NCI-H187 (cell line): ENCODE data around the gene GIMAP6.
"Not testable (repeated sequence)": the region's sequence is repeated elsewhere in the genome, so short reads cannot be mapped to it uniquely, and the experiment has no call there.

Source experiments
- DNase-seq, 2 experiments: peaks; one replicate each; lab custom pipeline; 2025; lab: John Stamatoyannopoulos, UW

Gene GIMAP6

DNA sequence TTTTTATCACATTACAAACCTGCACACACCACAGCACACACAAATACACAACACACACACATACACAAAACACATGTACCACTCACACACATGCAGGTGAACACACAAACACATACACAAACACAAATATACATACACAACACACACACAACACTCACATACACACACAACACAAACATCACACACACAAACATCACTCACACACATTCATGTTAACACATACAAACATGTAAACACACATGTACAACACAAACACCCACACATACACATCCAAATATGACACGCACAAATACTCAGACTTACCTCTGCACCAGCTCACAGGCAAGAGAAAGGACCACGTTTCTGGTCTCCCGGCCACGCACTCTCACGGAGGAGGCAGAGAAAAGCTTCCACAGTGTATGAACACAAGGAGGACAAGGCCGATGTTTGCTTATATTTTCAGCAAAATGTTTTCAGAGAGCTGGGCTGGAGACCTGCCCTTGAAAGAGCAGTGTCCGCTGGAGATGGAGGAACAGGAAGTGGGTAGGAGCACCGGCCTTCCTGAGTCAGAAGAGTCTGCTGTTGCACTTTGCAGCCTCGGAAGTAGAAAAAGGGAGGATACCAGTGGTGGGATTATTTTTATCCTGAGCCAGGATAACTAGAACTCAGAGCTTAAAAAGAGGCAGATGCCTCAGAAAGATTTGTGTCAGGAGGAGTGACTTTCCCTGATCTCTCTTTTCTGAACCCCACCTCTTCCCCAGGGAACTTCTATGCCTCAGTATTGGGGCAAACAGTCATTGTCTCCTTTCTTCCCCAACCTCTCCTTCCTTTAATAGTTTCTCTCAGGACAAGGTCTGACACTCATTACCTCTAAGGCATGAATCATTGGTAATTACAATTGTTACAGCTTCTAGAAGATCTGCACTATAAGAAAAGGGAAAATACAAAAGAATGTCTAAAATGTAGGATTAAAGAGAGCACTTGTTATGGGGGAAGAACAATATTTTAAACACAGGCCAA, at the start of gene GIMAP6:
Gene GIMAP6, minus strand, starts transcription at position 520 of the 999 bp plus-strand sequence. CDS start 2,243 bp downstream, outside the sequence.
- no peak for DNase-seq

DNA sequence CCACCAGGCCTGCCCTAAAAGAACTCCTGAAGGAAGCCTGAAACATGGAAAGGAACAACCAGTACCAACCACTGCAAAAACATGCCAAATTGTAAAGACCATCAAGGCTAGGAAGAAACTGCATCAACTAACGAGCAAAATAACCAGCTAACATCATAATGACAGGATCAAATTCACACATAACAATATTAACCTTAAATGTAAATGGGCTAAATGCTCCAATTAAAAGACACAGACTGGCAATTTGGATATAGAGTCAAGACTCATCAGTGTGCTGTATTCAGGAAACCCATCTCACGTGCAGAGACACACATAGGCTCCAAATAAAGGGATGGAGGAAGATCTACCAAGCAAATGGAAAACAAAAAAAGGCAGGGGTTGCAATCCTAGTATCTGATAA, 48.2 kb upstream of the GIMAP6 start:
- not testable (repeated sequence) for DNase-seq

DNA sequence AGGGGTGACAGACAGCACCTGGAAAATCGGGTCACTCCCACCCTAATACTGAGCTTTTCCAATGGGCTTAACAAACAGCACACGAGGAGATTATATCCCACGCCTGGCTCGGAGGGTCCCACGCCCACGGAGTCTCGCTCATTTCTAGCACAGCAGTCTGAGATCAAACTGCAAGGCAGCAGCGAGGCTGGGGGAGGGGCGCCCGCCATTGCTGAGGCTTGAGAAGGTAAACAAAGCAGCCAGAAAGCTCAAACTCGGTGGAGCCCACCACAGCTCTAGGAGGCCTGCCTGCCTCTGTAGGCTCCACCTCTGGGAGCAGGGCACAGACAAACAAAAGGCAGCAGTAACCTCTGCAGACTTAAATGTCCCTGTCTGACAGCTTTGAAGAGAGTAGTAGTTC, 46.4 kb upstream of the GIMAP6 start:
- not testable (repeated sequence) for DNase-seq

DNA sequence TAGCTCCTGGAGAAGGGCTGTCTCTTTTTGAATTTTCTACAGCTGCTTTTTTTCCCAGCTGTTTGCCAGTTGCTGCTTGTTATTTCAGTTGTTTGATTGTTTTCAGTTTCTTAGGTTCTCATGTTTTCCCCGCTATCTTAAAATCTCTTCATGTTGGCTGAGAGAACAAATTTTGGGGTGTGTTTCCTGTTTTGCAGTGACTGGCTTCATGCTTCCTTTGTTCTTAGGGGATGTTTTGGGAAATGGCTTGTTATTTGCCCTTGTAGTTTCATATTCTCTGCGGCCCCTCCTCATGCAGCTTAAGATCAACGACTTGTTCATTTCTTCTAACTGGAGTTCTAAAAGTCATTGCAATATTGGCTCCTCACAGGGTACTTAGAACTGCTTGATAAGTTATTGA, 44.7 kb upstream of the GIMAP6 start:
- not testable (repeated sequence) for DNase-seq

DNA sequence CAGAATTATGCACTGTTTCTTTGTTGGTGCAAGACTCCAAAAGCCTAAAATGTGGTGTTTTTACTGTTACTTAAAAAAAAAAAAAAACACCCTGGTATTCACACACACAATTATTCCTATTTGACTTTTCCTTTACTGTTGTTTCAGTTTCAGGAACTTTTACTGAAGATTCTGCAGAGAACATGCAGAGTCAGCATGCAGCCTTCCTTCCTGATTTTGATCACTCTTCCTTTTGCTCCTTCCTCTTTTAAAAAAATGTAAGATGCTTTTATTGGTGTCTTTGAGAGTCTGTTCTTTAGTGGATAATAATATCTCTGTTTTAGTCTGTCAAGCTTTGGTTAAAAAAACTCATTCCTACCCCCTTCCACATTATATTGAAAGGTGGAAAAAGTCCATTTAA, 44.1 kb upstream of the GIMAP6 start:
- not testable (repeated sequence) for DNase-seq

DNA sequence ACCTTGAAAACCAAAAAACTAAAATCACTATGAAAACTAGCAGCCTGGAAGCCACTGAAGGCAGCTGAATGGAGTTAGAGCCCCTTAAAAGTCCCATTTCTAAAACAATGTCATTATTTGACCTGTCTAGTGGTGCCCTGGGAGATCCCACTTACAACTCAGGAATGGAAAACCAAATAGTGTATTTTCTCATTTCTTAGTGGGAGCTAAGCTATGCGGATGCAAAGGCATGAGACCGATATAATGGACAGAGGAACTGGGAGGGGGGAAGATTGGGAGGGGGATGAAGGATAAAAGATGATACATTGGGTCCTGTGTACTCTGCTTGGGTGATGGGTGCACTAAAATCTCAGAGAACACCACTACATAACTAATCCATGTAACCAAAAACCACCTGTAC, 43.5 kb upstream of the GIMAP6 start:
- DNase-seq, result no peak

DNA sequence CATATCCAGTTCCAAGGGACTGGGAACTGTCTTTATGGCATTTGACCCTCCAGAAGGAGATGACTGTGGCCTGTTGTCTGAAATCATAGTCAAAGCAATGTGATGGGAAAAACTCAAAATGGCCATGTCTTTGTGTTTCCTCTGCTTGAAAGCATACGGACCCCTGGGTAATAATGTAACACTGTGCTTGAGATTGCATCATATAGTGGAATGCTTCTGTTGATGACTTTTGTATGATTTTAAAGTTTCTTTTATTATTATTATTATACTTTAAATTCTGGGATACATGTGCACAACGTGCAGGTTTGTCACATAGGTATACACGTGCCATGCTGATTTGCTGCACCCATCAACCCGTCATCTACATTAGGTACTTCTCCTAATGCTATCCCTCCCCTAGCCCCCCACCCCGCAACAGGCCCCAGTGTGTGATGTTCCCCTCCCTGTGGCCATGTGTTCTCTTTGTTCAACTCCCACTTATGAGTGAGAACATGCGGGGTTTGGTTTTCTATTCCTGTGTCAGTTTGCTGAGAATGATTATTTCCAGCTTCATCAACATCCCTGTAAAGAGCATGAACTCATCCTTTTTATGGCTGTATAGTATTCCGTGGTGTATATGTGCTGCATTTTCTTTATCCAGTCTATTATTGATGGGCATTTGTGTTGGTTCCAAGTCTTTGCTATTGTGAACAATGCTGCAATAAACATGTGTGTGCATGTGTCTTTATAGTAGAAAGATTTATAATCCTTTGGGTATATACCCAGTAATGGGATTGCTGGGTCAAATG, 39.8 kb upstream of the GIMAP6 start:
- not testable (repeated sequence) for DNase-seq

DNA sequence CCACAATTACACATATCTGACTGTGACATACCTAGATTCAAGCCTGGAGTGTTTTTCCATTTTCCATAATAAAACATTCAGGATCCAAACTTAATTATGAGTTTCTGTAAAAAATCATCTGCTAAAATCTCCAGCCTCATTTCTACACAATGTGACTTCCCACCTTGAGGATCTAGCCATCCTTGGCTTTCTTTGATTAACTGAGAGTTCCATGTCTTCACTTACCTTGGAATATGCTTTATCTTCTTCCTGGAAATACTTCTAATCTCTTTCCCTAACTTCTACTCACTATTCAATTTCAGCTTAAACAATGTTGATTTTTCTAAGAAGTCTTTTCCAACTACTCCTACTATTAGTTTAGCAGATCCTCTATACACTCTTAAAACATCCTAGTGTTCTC, 36.8 kb upstream of the GIMAP6 start:
- DNase-seq, result no peak

DNA sequence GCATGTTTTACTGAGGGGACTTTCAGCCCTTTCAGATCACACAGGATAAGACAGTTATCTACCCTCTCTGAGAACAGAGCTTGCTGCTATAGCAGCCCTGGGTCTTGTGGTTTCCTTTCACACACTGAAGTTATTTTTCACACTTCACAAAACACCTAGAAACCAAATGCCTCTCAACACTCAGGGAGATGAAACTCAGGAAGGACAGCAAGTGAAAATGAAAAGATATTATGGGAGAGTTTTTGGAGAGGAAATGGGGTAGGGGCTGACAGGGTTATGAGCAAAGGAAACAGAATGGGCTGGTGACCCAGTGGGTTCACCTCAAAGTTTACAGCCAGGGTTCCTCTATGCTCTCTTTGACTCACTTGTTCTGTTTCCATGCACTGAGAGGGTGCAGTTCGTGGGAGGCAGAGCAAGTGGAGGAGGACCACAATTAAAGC, 36.3 kb upstream of the GIMAP6 start:
- no peak for DNase-seq

DNA sequence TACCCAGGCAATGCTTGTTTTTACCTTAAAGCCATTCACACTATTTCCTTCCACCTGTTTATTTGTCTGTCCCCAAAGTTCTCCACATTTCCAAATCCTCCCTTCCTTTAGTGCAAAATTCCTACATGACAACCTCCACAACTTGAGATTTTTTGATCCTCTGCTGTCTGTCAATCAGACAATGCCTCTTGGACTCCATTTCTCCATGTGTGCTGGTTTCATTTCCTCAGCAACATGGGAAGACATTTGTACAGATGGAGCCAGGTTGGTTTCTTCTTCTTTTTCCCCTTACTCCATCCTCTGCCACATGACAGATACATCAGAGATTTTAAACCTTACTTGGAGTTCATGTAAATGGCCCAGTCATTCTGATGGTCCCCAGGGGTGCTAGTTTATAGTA, 34.2 kb upstream of the GIMAP6 start:
- no peak for DNase-seq

DNA sequence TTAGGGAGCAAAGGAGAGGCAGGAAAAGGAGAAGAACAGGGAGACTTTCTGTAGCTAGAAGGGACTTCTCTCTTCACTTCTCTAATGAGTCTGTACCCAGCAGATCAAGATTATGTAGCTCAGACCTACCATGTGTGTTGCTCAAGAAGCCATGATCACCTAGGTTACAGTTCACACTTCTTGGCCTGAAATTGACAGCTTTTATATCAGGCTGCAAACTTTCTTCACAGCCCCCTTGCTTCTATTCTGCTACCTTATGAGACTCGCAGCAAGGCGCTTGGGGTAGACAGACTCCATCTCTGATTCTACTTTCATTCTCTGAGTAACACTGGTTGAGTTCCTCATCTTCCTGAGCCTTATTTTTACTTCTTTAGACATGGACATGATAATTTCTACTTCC, 33.7 kb upstream of the GIMAP6 start:
- no peak for DNase-seq

DNA sequence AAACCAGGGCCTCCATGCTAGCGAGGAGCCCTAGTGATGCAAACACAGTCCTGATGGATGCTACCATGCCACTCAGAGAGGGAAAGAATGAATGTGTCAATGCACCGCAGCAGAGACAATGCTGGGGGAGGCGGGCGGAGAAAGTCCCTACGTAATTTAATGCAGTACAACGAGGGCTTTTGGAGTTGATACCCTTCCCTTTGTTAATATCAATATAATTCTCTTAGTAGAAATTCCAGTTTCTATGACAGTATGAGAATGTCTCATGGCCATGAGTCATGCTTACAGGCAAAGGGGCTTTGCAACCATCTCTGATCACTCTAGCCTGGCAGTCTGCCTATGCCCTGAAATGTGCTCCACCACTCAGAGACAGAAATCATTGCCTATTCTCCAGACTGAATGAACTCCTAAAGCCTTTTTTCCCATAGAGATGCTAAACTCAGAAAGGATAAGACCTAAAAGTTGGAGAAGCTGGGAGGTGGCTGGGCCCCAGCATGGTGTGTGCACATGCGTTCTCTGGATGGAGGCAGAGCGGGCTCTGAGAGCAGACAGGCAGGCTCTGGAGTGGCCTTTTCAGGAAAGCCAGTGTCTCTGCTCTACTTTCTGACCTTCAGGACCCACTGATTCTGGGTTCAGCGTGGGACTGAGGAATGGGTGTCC, 33.0 kb upstream of the GIMAP6 start:
- DNase-seq, result no peak

DNA sequence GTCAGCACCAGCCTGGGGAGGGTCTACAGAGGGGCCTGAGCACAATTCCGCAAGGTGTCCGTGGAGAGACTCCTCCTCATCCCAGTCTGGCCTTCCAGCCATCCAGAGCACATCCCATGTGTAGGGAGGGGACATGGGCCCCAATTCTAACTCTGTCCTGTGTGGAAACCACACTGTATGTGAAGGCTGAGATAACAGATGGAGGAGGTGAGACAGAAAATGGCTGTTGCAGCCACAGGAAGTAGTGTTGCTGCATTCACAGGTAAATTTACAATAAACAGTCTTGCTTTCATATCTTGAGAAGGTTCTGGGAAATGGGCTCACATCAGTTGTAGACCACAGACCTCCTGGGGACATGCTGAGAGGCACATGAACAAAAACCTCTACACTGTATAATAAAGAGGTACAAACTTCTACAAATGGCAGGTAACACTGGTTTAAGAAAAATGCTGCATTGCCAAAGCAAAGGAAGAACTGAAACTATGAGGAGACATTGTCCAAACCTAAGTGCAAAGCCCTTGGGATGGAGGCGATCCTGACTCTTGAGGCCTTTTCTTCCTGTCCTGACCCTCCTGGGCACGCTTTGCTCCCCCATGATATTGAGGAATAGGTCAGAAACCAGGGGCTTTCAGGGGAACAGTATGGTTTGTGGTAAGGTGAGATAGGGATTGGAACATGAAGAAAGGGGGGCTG, 31.8 kb upstream of the GIMAP6 start:
- DNase-seq, result no peak

DNA sequence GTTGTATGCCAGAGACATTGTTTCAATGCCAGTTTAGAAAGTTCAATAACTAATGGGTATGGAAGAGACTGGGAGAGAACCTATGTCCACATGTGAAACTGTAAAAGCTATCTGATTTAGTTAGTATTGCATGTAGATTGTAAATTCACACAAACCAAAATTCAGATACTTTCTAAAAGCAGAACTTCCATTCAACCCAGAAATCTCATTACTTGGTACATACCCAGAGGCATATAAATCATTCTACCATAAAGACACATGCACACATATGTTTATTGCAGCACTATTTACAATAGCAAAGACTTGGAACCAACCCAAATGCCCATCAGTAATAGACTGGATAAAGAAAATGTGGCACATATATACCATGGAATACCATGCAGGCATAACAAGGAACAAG, 30.6 kb upstream of the GIMAP6 start:
- not testable (repeated sequence) for DNase-seq

DNA sequence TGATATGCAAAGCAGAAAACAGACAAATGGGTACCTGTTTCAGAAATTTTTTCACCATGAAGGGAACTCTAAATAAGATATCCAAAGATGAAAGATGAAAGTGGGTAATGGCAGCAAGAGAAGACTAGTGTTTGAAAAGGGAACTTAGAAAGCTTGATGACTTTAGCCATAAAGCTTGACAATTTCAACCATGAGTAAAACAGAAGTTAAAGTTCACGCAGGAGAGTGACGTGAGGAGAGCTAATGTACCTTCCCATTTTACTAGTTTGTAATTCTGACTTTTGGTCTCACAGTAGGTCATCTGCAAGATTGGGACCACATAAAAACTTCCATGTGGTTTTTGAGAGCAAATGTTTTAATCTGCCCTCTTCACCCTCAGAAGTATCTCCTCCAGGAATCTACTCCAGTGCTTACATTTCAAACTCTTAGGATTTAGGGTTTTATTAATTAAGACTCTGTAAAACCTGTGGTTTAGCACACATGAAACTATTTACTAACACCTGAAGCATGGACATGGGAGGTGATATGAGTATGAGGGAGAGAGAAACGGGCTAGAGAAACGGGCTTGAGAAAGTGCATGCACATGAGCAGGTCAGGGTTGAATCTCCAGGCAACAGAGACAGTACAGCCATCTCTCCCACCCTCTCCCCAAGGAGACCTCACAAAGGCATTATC, 28.9 kb upstream of the GIMAP6 start:
- no peak for DNase-seq

DNA sequence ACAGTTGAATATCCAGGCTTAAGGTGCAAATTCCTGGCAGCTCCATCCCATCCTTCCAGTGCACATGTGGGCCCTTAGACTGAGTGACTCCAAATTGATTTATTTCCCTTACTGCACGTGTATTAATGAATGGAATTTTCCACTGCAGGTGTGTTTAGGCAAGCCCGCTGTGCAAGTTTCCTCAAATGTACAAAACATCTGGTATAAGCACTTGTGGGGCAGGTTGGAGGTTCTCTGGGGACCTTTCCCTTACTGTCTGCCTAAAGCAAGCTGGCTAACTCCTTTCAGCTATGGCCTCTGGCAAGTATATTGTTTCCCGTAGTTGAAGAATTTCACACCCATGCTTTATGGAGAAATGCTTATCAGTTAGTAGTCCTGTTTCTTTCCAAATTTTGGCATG, 25.3 kb upstream of the GIMAP6 start:
- no peak for DNase-seq

DNA sequence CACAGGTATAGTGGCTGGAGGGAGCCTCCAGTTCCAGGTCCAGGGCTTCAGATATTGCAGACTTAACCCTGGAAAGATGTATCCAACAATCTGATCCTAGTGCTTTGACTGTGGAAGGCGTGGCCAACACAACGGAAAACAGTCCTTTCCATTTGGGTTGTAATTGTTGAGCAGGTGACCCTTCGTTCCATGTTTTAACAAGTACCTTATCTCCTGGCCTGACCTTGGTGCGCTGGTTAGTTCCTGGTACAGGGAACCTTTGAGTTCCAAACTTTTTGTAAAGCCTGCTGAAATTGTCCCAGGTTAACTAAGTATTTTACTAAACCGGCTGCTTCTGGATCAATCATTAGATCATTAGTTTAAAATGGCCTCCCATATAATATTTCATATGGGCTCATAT, 23.9 kb upstream of the GIMAP6 start:
- no peak for DNase-seq

DNA sequence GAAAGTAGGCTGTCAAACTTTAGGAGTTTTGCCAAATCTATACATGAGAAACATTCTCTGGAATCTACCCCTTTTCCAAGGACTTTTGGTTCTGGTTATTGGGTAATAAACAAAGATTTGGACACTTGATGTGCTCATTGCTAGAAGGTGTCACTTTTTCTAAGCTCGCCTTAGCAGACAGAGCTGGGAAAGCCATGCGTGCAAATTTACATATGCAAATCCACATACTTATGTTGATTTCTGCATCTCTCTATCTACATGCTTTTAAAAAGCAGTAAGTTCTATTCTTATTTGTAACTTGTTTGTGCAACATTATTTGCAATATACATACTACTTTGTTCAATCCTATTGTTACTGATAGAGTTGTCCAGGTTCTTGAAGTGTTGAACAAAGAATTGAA, 22.5 kb upstream of the GIMAP6 start:
- no peak for DNase-seq

DNA sequence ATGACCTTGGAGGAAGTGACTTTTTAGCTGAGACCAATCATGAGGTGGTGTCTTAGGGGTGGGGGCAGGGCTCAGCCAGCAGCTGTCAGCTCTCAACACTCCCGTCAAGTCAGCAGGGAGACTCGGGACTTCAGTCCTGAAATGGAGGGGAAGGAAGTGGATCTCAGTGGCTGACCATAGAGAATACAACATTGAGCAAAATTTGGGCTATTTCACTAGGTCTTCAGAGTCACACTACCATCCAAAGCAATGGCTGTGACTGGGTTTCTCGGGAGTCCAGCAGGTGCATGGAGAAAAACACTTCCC, 16.8 kb upstream of the GIMAP6 start:
- no peak for DNase-seq

DNA sequence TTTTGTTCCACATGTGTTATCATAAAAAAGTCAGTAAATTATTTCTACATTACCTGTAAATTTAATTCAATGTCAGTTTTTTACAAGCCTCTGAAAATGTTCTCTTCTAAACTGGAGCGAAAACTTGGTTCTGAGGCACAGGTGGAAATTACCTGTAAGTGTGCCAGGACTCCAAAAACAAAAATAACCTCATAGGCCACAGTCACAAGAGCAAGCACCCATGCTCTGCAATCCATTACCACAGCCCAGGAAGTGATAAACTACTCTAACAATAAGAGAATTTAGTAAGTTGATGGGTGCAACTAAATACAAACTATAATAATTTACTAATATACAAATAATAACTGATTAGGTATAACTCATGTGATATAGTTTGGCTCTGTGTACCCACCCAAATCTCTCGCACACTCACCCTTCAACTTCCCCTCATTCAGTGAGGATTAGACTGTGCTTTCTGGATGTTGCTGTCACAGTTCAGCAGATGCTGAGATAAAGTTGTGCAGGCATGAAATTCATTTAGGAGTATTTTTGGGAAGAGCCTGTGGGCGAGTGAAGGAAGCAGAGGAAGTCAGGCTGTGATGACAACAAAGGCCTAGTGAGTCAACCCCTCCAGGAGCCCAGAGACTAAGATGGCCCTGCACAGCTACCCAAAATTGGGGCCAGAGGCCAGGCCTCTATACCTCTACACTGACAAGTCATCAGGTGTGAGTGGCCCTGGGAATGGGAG, 16.3 kb upstream of the GIMAP6 start:
- no peak for DNase-seq
